GM21529 (cell line): ENCODE results near the gene GTPBP3.

Source experiments
- ATAC-seq: cut with Tn5 transposase; IDR thresholded peaks from one replicate; pipeline ENCODE4 v1.9.1; 2021; ENCODE audit not compliant: unreplicated experiment

Gene GTPBP3

GRCh38 chr19:17309198-17309964 is 28.0 kb upstream of the GTPBP3 start, which contains the start of gene DDA1:
Gene DDA1, plus strand, starts transcription at chr19:17309563. Its CDS starts 92 bp downstream, at chr19:17309655.
- ATAC-seq, result peak; percentile 61

DNA sequence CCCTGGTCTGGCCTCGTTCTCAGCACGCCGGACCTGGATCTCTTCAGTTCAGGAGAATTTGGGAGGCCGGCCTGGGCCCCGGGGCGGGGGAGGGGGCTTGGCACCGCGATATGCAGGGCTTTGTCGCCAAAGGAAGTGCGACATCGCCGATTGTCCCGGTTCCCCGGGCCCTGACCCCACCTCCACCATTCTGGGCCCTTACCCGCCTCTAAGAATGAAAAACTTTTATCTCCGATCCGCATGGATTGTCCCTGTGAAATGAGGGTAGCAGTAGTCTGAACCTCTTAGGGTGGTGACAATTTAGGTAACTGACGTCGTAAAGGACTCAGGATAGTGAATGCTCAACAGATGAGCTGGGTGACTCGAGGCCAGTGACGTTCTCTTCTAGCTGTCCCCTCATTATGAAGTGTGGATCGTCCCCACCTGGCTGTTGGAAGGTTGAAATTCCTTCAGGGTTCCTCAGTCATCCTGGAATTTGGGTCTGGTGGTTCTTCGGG is 27.3 kb upstream of the GTPBP3 start:
- ATAC-seq, result no peak

DNA sequence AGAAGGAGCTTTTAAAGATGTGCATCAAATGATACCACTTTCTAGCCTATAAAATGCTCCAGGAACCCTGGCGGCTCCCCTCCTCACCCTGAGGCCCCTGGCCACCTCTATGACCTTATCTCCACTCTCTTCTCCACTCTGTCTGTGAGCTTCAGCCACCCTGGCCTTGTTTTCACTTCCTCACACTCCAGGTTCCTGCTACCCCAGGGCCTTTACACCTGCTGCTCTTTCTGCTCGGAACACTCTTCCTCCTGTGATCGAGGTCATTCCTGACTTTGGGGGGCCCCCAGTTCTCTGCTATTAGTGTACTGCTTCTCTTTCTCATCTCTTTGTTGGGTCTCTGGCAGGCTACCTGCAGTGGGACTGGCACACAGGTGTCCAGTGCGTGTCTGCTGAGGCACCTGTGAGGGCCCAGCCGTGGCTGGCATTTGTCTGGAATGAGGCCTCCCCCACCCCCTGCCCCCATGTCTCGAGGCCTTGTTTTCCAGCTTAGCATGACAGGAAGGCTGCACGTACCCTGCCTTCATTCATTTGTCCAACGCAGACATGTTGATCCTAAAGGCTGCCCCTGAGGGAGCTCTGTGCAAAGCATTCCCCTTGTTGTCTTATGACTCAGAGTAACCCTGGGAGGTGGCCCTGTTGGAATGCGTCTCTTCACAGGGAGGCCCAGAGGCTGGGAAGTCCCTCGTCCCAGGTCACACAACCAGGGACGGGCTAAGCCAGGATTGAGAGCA is 25.7 kb upstream of the GTPBP3 start:
- no peak for ATAC-seq

- ATAC-seq, result no peak
Measured at GRCh38 chr19:17312189-17313113, 24.9 kb upstream of the GTPBP3 start.

DNA sequence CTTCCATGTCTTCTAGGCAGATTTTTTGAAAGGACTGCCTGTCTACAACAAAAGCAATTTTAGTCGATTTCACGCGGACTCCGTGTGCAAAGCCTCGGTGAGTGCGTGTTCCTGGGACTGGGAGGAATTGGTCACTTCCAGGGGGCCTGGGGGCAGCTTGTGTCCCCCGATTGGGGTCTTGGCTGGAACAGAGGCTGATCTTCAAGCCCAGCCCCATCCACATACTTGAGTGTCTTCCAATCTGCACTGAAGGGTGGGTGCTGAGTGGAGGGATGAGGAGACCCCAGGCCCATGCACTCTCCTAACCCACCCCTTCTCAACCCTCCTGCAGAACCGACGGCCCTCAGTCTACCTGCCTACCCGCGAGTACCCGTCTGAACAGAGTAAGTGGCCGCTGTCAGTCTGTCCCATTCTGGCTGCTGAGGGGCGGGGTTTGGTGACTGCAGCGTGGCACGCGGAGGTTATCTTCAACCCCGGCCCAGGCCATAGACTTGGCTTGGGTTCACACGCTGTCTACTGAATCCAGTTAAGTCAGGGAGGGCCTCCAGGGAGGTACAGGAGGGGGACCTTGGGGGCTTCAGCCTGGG is 23.3 kb upstream of the GTPBP3 start:
- ATAC-seq, result no peak

- no peak for ATAC-seq
Measured at GRCh38 chr19:17318966-17319365, 18.4 kb upstream of the GTPBP3 start.

- ATAC-seq, result no peak
Measured at GRCh38 chr19:17319473-17320238, 17.7 kb upstream of the GTPBP3 start.

DNA sequence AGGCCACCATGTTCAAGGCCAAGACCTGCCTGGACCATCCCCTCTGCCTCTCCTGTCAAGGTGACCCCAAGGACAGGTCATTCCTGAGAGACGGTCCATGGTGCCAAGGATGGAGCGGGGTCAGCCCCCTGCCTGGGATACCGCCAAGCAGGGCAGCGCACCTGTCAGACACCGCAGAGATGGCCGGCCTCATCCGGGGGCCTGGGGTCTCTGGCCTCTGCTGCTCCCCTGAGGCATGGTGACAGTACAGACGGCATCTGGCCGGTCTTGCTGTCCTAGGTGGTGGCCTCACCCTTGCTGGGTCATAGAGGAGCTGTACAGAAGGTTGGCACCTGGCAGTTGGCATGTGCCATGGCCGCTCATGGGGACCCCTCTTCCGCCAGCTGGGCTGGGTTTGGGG is 16.9 kb upstream of the GTPBP3 start:
- ATAC-seq, result no peak

- no peak for ATAC-seq
Measured at GRCh38 chr19:17321655-17322489, 15.5 kb upstream of the GTPBP3 start.

DNA sequence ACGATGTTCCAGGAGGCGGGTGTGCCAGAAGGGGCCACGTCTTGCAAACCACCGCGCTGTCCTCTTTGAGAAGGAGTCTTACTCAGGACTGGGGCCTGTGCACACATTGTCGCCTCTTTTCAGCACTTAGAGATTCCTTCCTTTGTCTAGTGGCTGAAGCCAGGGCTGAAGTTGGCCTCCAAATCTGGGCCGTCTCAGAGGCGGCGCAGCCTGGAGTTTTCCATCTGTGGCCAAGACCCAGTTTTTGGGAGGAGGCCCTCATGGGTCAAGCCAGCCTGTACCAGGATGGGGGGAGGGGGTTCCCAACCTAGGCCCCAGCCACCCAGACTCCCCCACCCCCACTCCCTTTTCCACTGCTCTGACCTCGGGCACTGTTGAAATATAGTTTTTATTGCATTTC is 14.5 kb upstream of the GTPBP3 start:
- no peak for ATAC-seq

DNA sequence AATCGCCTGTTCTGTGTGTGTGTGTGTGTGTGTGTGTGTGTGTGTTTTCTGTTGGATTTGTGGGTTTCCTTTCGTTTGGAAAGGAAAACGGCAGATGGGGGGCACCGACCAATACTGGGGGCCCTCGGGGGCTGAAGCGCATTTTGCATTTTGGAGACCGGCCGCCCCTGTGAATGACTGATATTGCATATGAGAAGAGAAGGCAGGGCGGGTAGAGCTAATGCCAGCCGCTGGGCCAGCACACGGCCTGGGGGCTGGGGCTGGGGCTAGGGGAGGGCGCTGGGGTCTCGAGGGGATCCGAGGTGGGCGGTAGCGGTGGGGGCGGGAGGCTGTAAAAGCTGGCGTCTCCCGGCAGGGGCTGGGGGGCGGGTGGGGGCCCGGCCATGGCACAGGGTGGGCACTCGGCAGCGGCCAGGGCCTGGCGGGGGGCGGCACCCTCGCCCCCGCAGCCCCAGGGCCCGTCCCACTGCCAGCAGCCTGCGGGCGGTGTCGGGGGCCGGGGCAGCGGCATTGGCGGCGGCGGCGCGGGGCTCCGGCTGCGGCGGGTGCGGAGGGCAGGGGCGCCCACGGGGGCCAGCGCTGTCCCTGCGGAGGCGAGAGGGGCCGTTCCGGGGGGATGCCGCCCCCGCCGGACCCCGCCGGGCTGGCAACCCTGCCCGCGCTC is 13.9 kb upstream of the GTPBP3 start:
- no peak for ATAC-seq

- ATAC-seq, result no peak
Measured at GRCh38 chr19:17323964-17324332, 13.4 kb upstream of the GTPBP3 start.

- ATAC-seq, result no peak
Measured at GRCh38 chr19:17324357-17325114, 12.8 kb upstream of the GTPBP3 start.

- ATAC-seq, result no peak
Measured at GRCh38 chr19:17325133-17325532, 12.2 kb upstream of the GTPBP3 start.

GRCh38 chr19:17325881-17326594 is 11.3 kb upstream of the GTPBP3 start:
- ATAC-seq, result no peak

GRCh38 chr19:17326595-17326966 is 10.8 kb upstream of the GTPBP3 start:
- no peak for ATAC-seq

GRCh38 chr19:17327068-17327653 is 10.2 kb upstream of the GTPBP3 start:
- ATAC-seq, result no peak
